GM18526 (cell line): Measurements from ENCODE around the gene DAB1.

Experiments
- POLR2A ChIP-seq: IDR thresholded peaks from 3 replicates; pipeline ENCODE4 v1.6.1; 2011; ENCODE audit not compliant: insufficient read length; ENCODE audit errors: extremely low read depth

DAB1 gene

DNA sequence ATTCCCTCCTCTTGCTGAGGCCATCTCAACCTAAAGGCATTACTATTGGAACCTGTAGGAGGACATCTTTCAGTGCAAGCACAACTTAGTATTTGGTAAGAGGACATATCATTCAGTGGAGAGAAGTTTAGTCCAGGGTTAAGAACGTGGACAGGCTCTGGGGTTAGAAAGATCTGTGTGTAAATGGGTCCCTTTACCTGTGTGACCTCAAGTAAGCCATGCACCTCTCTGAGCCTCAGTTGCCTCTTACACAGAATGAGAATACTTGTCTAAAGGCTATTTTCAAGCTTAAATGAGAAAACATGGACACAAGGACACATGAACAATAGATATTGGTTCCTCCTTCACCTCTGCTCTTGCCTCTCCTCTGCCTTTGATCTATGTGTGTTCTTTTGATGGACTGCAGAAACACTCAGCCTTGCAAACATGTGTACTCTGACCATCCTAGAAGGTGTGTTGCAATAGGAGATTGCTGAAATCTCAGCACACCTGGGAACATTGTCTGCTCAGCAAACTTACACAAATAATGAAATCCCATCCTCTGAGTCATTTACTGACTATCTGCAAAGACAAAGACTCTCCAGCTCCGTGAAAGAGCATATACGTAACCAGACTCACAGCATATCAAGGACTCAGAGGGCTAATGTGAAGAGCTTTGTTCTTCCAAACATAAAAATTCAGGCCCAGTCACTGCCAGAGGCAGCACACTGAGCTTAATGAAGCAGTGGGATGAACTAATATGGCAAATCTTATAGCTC lies 143.8 kb downstream of the DAB1 start:
- TF ChIP-seq POLR2A: no peak

GRCh38 chr1:57278558-57278957 lies 145.3 kb downstream of the DAB1 start:
- no peak for TF ChIP-seq POLR2A

DNA sequence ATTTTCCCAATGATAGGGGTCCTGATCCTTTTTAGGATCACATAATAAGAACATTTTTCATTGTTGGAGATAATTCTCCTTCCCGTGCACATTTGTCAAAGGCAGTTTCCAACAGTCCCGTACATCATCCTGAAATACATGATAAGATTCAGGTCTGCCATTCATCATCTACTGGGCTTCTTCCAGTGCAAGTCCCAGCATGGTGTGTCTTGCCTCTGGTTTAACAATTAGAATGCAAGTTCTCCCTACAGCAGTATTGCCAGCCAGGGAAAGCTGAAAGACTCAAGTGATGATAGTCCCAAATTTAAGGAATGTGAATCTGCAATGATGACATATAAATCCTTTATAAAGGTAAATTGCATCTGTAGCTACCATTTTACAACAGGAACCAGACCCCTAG lies 146.2 kb downstream of the DAB1 start:
- TF ChIP-seq POLR2A: no peak

DNA sequence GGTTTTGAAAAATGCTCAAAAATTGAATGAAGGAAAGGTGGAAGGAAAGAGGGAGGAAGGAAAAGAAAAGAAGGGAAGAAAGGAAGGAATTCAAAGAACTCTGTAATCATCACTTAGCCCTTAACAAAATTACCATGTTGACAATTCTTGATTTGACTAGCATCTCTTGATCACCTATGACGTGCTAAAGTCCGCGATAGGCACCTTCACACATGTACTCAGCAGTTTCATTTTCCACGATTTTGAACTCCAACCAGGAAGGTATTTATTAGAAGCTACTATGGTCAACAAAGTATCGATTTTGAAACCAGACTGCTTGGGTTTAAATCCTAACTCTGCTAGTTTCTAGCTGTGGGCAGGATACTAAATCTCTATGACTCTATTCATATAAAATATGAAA lies 146.9 kb downstream of the DAB1 start:
- TF ChIP-seq POLR2A: no peak

DNA sequence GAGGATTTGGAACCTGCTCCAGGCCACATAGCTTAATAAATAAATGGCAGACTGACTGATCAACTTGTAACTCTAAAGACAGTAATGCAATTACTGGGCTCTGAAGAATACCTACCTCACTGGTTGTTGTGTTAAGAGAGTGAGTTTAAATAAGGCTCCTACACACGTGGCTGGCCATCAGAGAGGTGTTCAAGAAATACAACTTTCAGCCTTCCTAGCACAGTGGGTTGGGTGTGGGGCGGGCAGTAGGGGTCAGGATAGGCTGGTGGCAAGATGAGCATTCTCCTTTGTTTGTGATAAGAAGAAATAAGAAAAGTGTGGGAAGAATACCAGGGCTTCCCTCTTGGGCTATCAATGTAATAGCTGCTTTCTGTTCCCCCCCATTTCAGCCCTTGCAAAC lies 151.3 kb downstream of the DAB1 start:
- TF ChIP-seq POLR2A: no peak

DNA sequence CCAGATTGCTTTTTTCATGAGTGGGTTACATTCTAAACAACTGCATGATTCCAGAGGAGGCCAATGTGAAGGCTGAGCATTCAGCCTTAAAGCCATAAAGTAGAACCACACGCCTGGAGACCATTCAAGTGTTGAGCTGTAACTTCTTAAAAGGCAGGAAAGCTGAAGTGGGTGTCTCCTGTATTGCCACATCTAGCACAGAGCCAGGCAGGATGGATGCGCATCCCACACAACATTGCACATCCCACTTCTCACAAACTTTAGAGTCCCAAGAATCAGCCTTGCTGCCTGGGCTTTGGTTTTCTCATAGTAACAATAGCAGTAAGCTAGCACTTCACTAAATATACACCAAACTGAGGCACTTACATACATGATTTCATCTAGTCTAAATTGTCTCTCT lies 151.7 kb downstream of the DAB1 start:
- TF ChIP-seq POLR2A: no peak

DNA sequence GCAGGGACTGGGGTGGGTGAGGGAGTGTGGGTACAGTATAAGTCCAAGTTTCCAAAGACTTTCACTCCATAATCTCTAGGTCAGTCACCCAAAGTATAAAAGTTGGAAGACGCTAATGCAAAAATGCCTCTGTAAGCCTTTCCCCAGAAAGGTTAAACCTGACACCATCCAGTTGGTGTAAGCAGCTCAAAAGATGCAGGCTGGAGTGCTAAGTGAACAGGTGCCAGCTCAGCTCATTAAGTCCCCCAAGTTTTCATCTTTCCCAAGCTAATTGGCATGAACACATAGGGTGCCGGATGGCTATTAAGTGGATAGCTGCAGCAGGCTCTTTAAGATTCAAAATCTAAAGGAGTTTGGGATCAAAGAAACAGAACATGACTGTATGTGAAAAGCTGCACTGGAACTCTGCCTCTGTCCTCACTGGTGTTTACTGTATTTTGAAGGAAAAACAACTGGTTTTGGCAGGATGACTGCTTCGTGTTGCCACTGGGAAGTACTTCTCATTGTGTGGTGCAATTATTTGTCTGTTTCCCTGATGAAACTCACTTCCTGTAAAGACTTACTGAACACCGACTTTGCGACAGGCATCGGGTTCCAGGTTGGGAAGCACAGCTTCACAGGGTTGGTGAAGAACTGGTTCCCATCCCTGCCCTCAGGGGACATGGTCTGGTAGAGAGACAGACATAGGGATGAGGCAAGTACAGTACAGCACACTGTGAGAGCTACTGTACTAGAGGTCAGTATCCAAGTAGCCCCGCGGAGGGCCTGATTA lies 152.7 kb downstream of the DAB1 start:
- no peak for TF ChIP-seq POLR2A

DNA sequence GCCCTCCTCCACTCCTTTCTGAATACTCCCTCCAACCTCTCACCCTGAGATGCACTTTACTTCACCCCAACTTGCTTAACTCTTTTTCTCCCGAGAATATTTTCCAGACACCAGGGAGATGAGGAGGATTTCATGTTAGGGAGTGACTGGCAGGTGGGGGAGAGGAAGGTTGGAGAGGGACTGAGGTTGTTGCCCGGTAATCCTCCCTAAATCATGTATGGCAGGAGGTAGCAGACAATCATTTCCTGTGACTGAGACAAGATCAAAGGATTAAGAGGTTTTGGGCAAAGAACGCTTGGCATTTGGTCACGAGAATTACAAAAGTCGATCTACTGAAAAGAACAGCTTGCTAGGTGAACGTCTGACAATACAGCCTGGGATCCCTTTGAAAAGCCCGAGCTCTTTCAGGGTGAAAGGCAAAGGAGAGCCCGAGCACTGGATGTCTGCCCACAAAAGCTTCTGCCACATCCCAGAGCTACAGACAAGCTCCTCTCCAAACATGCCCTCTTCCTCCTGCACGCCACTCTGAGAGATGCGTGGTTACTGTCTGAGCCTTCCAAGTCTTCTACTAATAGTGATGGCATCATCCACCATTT lies 154.1 kb downstream of the DAB1 start:
- TF ChIP-seq POLR2A: no peak

- TF ChIP-seq POLR2A: no peak
Observed at GRCh38 chr1:57265104-57265503, 158.8 kb downstream of the DAB1 start.

DNA sequence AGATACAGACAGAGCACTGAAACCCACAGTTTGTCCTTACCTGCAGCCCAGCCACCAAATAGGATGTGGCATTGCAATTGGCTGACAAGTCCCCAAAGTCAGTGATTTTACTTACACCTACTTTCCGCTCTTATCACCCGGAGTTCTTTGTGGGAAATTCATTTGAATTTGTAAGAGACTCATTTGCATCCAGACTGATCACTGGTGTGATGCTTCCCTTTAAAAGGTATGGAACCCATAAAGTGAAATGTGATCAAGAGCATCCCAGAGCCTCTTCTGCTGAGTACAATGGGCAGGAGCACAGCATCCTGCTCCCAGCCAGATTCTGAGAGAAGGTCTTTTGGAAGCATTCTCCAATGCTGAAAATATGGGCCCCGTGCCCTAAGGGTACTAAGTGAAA lies 161.4 kb downstream of the DAB1 start:
- TF ChIP-seq POLR2A: no peak

DNA sequence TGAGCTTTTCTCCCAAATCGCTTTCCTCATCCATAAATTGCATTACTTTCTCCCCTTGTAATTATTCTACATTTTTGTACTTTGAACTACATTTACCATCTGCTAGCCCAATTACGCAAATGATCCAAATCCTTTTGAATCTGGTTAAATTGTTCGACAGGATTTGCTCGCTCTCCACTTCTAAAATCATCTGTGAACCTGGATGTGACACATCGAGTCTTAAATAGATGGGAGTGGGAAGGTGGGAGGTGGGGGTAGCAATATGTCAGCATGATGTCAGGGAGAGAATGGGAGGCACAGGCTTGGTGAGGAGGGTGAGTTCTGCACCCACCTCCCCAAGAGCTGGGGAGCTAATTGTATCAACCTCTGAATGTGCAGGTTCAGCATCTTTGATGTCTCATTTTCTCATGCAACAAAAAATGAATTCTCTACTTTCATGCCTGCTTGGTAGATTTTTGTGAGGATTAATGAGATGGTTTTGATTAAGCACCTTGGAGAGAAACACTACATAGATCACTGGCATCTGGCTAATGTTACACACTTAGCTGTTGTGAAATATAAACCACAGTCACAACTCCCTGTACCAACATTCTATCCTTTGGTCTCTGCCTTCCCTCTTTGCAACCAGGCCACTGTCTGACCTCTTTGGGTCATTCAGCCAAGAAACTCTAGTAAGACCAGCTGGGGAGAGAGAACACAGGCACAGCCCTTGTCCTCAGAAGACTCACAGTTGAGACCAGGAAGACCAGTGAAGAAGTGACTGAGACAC lies 165.1 kb downstream of the DAB1 start:
- no peak for TF ChIP-seq POLR2A

DNA sequence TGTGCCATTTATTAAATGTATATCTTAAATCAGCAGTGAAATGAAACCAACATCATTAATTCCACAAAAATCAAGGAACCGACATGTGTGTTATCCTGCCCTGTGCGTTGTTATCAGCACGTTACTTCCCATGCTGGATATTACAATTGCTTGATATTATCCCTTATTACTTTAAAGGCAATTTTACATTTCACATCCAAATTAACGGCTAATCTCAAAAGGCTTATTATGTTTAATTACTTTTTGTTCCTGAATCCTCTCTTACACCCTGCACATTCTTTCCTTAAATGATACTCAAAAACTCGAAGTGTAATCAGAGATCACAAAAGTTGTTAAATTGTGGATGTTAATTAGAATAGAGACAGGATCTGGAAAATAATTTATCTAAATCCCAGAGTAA lies 167.9 kb downstream of the DAB1 start:
- TF ChIP-seq POLR2A: no peak

DNA sequence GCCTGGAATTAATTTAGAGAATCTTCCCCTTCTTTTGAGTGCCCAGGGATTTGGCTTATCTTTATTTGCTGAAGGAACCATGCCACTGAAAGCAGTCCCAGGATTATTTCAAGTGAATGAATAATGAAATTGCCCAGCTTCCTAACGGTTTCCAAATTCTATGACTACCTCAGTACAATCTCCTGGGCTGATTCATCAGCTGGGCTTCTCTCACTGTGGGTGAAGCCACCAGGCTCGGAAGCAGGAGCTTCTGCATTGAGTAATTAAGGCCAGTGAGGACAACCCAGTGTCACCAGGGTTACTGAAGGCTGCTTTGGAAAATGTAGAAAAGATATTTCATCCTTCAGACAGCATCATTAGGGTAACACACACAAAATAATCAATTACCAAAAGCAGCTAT lies 169.8 kb downstream of the DAB1 start:
- no peak for TF ChIP-seq POLR2A

GRCh38 chr1:57252597-57253294 lies 171.1 kb downstream of the DAB1 start:
- TF ChIP-seq POLR2A: no peak

DNA sequence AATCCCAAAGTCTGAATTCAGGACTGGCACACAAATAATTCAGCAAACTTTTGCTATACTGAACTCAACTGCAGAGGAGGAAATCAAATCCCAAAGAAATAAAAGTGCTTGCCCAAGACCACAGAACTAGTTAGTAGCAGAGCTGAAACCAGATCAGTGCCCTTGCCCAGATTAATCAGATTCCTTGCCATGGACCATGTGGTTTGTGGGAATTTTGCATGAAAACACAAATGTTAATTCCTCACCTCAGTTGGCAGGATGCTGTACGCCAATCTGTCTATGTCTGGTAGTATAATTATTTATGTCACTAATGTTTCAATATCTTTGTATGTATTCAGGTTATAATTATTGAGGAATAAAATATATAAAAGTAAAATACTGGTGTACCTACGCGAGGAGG lies 173.8 kb downstream of the DAB1 start:
- no peak for TF ChIP-seq POLR2A

GRCh38 chr1:57249511-57249910 lies 174.3 kb downstream of the DAB1 start:
- TF ChIP-seq POLR2A: no peak

GRCh38 chr1:57248830-57249229 lies 175.0 kb downstream of the DAB1 start:
- no peak for TF ChIP-seq POLR2A
